NCI-H1436 treated with DMSO at 0.1 percent for 48 hours (cell line): ENCODE data around the gene DYNC1H1.

Experiments used
- DNase-seq: peaks from one replicate; lab custom pipeline; 2025; lab: John Stamatoyannopoulos, UW

Gene DYNC1H1

GRCh38 chr14:101944451-101944850 is 19.9 kb upstream of the DYNC1H1 start:
- no peak for DNase-seq

DNA sequence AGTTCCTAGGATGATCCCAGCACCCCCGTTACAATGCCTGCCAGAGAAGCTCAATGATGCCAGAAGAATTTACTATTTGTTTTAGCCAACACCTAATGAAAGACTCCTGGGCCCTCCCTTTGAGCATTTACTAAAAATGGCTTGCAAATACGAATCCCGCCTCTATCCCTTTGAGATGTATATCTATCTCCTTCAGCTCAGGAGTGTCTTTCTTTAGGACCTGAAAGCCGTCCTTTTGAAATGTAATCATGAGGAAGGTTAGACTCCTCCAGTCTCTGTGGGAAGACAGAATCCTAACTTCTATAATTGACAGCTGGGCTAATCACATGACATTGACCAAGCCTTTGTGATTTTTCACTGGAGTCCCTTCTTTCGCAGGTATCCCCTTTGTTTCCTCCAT is 19.2 kb upstream of the DYNC1H1 start:
- DNase-seq, result no peak

DNA sequence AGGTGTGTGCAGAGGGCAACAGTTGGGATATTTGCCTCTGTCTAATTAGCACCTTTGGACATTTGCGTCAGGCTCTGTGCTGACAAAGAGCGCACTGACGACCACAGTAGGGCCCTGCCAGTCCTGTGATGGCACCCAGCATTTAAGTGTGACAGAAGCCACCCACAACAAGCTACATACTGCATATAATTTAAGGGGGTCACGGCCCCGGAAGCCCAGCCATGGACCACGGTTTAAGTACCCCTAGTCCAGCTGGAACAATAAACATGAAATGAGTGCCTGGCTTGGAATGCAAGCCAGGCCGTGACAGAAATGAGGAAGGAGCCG is 16.8 kb upstream of the DYNC1H1 start:
- DNase-seq, result no peak

- DNase-seq, result peak; percentile 97
Measured at GRCh38 chr14:101947904-101948665, 16.3 kb upstream of the DYNC1H1 start.

DNA sequence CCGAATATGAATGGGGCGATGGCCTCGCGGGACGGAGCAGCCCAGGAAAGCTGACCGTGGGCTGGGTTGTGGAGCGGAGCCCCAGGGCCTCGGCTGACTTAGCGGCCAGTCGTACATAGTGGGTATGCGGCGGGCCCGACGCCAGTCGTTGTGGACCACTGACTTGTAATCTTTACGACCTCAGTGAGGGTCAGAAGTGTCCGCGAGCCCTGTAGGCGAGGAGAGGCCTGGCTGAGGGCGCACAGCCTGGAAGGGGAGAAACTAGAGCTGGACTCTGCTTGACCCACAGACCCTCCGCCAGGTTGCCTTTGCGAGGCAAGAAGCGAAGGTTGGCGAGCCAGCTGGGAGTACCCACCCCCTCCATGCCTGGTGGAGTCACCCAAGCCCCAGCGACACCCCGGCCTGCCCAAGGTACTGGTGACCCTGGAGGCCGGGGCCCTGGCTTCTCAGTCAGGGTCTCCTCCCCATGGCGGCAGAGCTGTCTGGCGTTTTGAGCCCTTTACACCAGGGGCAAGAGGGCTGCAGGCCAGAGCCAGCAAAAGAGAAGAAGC is 15.6 kb upstream of the DYNC1H1 start:
- no peak for DNase-seq

DNA sequence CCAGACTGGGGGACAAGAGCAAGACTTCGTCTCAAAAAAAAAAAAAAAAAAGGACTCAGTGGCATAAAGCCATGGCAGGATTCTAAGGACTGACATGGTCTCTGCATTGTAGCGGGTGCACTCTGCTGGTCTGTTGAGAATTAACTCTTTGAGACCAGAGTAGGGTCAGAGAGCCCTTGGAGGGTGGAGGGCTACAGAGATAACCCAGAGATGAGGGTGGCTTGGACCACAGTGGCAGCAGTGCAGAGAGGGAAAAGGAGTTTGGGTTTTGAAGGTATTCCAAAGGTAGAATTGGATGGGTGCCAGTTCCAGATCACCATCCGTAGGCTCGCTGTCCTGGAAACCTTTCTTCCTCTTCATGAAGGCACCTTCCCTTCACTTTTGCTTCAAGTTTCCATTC is 14.3 kb upstream of the DYNC1H1 start:
- DNase-seq, result no peak

- no peak for DNase-seq
Measured at GRCh38 chr14:101950516-101951215, 13.7 kb upstream of the DYNC1H1 start.

DNA sequence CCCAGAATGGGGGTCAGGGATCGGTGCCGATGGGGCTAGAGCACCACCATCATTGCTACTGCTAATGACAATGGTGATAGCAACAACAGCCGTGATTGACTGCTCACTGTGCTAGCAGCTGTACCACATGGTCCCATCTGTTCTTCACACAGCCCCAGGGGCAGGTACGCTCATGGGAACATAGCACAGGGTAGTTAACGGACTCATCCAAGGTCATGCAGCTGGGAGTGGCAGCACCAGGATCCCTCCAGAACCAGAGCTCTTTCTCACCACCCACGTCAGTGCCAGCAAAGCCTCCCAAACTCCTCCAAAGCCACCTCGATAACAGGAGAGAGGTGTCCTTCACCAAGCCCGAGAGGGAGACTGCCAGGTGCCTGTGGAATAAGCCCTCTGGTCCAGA is 11.2 kb upstream of the DYNC1H1 start:
- DNase-seq, result no peak

- DNase-seq, result no peak
Measured at GRCh38 chr14:101954501-101954900, 9.9 kb upstream of the DYNC1H1 start.

DNA sequence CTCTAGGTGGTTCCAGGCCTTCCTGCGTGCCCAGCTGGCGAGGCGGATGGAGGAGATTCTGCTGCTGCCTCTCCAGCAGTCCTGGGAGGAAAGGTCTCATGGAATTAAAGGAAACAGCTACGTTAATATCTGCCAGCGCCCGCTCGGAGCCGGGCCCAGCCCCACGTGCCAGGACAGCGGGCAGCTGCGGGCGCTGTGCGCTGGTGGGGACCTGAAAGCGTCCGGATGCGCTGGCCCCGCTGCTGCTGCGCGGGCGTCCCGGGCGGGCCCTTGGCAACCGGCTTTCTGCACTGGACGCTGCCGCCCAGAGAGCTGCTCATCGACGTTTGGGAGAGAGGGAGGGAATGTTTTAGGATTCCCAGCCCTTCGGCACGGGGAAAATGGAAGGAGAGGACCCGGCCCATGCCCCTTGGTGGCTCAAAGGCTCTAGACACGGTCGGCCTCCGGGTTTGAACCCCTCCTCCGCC is 8.6 kb upstream of the DYNC1H1 start:
- DNase-seq, result no peak

- DNase-seq, result no peak
Measured at GRCh38 chr14:101956179-101956885, 8.0 kb upstream of the DYNC1H1 start.

- DNase-seq, result no peak
Measured at GRCh38 chr14:101957406-101958234, 6.8 kb upstream of the DYNC1H1 start.

DNA sequence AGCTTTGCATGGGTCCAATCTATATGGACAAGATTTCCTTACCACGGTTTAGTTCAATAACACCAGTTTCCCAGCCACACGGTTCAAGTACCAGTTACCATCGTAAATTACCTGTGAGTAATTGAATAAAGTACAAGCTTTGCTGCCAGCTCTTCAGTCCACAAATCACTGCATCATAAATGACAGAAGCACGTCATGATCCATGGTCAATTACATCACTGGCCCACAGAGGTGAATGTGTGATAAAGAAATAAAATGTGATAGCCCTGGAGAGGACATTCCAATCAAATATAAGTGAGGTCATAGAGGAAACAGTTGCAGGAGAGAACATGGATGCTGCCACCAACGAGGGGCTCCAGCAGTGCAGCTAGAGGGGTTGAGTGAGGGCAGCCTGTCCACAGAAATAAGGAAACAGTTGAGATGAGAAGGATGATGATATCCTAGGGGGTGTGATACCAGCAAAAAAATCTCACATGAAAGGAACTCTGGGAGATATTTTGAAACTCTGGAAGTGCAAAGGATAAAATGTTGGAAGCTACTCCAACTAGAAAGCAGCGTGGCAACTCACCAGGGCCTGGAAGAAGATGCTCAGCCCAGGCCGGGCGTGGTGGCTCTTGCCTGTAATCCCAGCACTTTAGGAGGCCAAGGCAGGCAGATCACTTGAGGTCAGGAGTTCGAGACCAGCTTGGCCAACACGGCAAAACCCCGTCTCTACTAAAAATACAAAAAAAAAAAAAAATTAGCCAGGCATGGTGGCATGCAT is 5.8 kb upstream of the DYNC1H1 start:
- DNase-seq, result no peak

- no peak for DNase-seq
Measured at GRCh38 chr14:101959277-101959676, 5.1 kb upstream of the DYNC1H1 start.

- DNase-seq, result no peak
Measured at GRCh38 chr14:101960225-101960624, 4.1 kb upstream of the DYNC1H1 start.

DNA sequence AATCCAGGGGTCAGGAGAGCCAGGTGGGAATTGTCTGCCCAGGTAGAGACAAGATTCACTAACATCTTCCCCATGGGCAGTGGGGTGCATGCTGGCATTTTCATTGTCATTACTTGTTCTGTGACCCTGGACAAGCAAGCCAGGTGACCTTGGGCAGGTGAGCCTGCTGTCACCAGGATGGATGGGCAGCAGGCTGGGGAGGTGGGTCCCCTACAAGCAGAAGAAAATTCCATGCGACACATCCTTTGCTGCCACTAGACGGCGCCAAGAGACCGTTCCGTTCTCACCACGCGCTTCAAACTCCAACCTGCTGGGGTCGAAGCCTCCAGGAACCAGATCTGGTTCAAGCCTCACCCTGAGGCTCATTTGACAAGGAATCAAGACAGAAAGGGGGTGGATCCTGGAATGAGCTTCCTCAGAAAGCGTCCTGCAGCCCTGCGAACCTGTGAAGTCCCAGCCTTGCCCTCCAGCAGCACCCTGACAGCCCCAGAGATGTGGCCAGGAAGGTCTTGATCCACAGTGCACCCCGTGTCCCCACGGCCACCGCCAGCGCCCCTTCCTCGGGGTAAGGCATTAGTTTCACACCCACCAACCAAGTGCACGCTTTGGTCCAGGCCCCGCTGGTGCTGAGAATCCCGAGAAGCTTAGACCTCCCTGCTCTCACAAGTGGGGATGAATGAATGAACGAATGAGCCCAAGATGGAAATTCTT is 3.2 kb upstream of the DYNC1H1 start:
- DNase-seq, result peak; percentile 39

GRCh38 chr14:101961746-101962502 is 2.4 kb upstream of the DYNC1H1 start:
- DNase-seq, result no peak

GRCh38 chr14:101962503-101962874 is 1.9 kb upstream of the DYNC1H1 start:
- DNase-seq, result no peak

DNA sequence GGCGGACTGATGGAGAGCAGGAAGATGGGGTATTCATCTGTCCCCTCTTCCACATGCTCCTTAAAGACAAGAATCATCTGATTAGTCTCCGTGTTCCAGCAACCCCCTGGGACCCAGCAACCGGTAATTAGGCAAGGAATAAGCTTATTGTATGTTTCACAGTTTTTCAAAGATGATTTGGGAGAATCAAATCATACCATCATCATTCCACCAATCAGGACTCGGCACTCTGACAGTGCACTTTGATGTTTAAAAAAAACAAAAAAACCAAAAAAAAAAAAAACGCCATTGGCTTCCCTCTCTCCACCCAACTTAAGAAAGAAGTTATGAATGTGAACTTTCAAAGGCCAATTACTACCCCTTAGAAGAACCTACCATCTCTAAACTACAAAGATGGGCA is 1.3 kb upstream of the DYNC1H1 start:
- no peak for DNase-seq
